GM20431 (cell line): ENCODE measurements around the gene SMAD3.
"Not testable (repeated sequence)": the region's sequence is repeated elsewhere in the genome, so short reads cannot be mapped to it uniquely, and the experiment has no call there.

Source experiments
- in situ Hi-C: fragments of 300-500 bp; cut with MseI, MboI; formaldehyde crosslinking; loops from one replicate; pipeline ENCODE4 v1.15.0; 2020; ENCODE audit warnings: low sequenced_read_pairs; ENCODE audit not compliant: unreplicated experiment

SMAD3 gene

DNA sequence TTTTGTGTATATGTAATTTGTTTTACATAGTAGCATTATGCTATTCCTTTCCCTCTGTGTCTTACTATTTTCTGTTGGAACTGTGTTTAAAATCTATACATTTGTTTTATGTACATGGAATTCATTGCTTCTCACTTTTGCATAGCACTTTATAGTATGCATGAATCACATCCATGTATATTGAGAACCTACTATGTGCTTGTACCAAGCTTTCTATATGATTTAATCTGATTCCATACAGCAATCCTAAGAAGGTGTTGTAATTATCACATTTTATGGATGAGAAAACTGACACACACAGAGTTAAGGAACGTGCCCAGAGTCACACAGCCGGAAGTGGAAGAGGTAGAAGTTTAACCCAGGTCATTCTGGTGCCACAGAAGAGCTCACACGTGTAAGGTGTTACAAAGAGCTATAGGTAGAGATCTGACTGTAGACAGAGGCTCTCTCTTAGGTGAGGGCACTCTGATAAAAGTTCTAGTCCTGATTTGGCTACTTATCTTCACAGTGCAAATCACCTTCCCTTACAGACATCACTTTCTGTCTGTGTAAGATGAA is 3.5 kb upstream of the SMAD3 start:
- in situ Hi-C loops: no loop called here

DNA sequence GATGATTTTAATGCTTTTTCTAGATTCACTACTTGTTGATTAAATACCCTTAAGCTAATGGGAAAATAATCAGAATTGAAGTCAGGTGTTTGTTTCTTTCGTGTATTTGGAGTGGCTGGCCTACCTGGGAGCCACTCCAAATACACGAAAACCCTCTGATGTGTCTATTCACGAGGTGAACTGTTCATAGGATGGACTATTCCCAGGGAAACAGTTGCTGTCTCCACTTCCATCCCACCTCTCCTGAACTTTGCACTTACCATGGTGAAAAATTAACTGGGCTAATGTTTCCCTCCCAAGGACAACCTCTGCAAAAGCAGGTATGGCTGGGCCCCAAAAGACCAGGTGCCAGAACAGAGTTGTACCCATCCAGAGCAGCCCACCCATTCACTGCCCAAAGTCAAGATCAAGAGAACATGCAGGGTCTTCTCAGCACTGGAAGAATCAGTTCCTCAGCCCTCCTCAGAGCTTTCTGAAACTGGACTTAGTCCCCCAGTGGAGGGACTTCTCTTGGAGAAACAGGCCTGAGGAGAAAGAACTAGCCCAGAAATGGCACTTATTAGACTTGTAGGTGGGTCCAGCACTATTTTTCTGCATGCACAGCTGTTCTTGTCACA is 2.9 kb upstream of the SMAD3 start:
- in situ Hi-C loops: no loop called here

DNA sequence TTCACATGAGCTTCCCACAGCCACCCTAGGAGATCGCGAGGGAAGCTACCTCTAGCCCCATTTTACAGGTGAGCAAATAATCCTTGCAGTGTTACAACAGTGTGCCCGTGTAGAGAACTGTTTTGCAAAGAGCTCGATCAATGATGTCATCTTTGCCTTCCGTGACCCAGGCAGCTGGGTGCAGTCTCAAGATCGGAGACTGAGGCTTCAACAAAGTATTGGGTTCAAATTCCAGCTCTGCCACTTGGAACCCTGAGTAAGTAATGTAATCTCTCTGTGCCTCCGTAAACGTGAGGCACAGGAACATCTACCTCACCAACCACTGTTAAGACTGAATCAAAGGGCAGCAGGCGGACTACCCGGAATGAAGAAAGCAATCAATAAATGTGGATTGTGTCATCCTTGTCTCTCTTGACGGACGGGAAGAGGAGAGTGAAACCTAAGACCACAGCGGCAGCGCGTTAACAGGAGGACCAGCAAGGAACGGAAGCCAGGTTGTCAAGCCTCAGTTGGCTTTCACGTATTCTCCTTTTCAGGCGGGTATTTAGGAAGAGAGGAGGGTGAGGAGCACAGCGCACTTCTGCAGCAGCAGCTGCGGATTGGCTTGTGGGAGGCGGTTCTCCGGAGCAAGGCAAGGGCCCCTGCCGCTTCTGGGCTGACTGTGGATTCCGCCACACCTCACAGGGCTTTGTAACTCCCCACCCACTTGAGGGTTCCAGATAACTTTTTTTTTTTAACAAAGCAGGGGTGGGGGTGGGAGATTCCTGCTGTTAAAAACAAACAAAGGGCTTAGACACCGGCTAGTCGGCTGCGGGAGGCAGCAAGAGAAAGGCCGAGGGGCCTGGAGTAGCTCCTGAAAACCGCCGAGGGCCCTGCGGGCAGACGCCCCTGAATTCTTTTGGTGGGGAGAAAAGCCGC is 1.5 kb upstream of the SMAD3 start:
- in situ Hi-C loops: no loop called here

DNA sequence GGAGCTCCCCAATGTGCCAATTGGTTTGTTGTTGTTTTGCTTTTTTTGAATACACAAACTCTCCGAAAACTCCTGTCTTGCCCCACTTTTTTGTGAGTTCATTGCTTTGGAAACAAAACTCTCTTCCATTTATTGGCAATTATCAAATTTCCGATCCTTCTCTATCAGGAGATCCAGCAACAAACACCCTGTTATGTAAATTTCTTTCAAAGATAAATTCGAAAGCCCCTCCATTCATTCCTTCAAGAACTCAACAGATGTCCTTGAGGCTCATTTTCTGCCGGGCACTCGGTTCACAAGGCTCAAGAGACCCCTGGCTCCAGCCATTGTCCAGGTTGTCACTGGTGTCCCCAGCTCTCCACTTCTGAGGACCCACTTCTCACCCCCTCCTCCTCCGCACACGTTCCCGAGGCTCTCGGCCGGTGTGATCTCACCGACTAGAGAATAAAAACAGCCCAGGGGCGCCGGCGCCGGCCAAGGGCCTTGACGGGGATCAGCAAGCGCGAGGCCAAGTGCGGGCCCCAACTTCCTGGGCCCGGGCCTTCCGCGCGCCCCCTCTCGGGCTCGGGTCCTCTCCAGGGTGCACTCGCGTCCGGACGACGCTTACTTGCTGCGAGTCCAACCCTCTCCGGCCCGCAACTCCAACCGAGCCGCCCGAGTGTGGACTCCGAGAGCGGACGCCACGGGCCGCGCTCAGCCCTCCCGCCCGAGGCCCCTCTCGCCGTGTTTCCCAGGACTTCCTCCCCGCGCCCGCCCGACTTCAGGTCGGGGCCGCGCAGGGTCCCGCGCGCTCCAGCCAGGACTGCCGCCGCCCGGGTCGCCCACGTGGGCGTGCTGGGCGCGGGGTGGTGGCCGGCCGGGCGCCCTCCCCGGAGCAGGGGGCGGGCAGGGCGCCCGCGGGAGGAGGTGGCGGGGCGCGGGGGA is 533 bp upstream of the SMAD3 start:
- in situ Hi-C loops: no loop called here

DNA sequence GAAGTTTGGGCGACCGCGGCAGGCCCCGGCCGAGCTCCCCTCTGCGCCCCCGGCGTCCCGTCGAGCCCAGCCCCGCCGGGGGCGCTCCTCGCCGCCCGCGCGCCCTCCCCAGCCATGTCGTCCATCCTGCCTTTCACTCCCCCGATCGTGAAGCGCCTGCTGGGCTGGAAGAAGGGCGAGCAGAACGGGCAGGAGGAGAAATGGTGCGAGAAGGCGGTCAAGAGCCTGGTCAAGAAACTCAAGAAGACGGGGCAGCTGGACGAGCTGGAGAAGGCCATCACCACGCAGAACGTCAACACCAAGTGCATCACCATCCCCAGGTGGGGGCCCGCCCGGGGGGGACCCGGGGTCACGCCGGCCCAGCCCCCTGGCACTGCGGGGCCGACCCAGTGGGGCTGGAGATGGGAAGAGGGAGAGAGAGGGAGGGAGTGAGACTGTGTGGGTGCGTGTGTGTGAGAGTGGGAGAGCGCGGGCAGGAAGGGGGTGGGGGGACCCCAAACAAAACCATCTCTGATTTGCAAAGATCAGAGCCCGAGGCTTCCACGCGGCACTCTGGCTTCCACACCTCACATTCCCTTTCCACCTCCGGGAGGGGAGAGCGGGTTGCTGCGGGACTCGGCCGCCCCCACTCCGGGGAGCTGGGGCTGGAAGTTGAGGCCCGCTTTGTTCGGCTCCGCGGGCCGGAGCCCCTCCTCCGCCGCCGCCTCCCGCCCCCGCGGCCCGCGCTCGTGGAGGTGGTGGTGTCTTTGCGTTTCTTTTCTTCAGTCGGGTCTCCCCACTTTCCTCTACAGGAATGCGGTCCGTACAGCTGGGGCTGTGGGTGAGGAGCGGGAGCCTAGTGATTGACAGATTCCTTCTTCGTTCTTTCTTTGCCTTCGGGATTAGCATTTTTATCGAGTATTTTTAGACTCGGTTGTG is 898 bp downstream of the SMAD3 start:
- in situ Hi-C loops: no loop called here

DNA sequence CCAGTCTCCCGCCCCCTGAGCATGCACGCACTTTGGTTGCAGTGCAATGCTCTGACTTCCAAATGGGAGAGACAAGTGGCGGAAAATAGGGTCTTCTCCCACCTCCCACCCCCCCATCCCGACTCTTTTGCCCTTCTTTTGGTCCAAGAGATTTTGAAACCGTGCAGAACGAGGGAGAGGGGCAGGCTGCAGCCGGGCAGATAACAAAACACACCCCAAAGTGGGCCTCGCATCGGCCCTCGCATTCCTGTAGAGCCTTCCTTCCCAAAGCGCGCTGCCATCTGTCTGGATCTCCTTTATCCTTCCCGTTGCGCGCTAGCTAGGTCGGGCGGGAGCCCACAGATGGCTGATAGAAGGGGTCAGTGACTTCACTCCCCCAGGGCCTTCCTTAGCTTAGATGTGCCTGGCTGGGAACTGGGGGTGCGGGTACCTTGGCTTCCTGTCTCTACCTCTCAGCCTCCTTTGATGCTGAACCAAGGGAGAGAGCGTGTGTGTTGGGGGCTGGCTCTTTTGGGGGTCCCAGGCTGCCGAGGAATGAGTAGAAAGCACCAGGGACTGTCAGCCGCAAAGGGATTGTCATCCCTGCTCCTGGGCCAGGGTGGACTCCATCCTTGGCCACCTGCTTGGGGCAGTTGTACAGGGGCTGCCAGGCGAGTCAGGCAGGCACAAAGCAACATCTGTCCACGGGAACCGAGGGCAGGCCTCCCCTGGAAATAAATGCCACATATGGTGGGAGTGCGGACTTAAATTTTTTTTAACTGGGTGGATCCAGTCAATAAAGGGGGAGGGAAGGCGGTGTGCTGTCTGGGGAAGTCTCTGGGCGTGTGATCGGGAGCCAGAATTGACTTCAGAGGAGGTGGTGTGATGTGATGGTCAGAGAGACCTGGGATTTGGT is 1.8 kb downstream of the SMAD3 start:
- in situ Hi-C loops: no loop called here

DNA sequence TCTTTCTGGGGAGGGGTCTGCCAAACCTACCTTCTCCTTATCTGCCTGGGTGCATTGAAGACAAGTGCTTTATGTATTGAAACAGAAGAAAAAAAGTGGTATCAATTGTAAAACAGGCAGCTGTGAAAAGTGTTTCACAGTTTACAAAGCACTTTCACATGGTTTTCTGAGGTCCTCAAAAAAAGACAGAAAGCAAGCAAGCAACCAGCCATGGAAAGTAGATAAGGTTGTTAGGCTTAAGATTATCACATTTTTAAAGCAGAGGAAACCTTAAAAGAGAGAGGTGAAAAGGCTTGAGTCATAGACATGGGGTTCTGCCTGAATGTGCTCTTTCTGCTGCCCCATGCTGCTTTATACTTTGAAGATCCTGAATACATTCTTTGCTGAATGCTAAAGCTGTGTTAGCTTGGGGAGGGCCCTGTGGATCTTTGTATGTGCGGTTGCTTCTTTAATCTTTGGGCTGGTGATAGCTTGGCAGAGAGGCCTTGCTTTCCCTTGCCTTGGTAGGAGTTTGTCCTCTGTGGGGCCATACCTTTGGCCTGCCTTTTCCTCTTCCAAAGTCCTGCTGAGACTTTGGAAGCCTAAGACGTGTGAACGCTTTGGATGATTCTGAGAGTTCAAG is 2.6 kb downstream of the SMAD3 start:
- in situ Hi-C loops: no loop called here

DNA sequence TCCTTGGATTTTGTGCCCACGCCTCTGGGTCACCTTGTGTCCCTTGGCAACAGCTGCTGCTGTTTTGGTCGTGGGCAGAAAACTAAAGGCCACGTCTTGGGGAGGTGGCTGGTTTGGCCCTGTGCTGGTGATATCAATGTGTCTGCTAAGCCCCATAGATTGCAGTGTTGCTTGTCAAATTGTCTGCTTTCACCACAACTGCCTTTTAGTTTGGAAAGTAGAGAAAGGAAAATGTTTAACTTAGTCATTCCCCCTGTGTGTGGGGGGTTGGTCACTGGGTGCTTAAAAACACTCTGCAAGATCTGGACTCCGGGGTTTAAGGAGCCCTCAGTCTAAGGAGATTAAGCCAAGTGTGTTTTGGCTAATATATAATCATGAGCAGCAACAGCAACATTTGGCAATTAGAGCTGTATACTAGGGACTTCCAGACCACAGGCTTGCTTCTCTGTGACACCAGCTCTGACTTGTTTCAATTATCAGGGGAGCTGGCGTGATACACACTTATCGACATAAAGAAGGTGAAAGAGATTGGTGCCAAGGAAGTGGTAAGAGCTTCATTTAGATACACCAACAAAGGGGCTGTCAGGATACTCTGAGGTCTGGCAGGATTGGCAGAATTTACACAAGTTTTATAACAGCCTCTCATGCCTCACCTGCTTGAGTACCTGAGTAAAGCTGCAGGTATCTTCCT is 3.5 kb downstream of the SMAD3 start:
- in situ Hi-C loops: no loop called here

DNA sequence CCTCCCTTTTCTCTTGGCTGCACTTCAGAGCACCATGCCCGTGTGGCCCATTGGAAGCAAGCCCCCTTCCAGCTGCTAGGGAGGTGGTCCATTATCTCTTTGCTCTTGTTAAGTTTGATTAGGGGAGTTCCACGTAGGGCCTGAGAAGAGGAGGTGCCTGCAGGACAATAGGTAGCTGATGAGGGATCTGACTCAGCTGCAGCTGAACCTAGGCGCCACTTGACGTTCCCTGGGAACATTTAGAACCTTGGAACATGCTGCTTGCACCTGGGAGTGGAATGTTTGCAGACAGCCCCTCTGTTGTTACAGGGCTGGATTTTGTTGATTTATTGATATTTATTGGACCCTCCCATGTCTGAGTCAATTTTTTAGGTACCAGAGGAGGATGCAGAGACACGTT is 4.7 kb downstream of the SMAD3 start:
- in situ Hi-C loops: no loop called here

DNA sequence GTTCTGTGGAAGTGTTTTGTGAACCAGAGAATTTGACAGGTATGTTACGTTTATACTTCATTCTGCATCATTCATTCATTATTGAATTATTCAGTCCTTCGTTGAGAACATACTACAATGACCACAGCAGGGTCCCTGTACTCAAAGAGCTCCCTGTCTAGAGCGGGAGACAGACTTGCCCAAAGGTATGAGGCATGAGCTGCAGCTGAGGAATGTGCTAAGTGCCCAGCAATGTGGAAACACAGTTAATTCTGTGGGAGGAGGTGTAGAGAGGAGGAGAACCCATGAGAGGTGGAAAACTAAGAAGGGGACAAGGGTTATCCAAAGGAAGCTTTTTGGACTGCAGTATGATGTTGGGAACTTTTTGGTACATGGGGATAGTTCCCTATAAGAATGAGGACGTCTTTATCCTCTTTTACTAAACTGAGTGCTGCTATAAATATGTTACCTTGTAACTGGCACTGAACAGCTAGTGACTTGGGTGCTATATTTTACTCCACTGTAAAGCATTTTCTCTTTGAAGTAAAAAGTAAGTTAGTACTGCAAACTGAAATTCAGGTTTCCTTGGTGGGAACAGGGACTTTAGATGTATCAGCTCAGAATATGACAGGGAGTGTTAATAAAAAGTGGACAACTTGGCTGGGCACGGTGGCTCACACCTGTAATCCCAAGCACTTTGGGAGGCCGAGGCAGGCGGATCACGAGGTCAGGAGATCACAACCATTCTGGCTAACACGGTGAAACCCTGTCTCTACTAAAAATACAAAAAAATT is 5.7 kb downstream of the SMAD3 start:
- in situ Hi-C loops: no loop called here

DNA sequence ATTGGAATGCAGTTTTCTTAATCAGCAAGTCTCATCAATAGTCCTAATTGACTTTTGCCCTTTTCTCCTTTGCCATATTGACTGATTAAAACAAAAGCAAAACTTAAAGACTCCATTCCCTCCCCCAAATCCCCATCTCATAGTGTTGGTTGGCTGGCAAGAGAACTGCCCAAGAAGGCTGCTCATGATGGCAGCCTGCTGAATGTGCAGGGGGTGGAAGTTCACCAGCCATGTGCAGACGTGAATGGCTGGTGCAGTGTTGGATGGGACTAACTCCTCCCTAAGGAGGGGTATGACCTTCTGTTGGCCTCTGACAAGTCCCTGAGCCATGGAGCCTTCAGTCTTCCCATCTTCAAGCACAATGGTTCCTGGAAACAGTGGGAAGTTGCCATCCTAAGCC is 7.0 kb downstream of the SMAD3 start:
- in situ Hi-C loops: no loop called here

DNA sequence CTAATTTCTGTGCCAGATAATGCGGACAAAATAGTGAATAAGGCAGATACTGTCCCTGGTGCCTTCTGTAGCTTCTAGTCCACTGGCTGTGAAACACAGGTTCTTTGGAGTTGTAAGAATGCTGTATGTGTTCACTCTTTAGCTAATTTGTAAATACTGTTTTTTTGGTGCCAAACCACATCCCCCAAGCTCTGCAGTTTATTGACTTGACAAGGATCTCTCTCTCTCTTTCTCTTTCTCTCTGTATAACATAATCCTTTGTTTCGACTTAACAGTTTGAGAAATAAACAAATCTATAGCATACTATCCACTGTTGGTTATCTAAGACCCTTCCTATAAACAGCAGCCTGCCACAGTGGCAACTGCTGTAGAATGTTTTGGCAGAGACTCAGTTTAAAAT is 7.6 kb downstream of the SMAD3 start:
- in situ Hi-C loops: no loop called here

DNA sequence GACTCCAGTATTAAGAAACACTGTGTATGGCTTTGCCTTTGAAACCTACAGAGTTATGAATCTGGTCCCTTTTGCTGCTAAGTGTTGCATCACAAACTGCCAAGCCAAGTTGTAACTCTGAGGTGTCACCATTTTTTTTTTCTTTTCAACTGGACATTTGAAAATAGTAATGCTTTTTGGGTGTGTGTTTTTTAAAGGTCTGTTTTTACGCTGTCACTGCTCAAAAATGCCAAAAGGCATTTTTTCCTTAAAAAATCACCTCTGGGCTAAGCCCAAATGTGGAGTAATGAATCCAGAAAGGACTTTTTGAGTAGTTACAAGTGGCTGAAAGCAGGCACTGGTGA is 9.5 kb downstream of the SMAD3 start:
- in situ Hi-C loops: no loop called here

DNA sequence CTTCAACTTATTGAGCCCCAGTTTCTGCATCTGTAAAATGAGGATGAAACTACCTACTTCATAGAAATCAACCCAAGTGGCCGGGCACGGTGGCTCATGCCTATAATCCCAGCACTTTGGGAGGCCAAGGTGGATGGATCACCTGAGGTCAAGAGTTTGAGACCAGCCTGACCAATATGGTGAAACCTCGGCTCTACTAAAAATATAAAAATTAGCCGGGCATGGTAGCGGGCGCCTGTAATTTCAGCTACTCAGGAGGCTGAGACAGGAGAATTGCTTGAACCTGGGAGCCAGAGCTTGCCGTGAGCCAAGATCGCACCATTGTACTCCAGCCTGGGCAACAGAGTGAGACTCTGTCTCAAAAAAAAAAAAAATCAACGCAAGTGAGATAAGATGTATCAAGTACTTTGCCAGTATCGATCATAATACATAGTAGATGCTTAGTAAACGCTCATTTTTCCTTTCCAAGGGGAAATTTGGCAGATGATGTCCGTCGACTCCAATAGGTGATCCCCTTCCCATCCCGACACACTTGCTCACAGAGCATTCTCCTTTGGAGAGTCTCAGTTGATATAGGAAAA is 10.2 kb downstream of the SMAD3 start:
- in situ Hi-C loops: not testable (repeated sequence)

DNA sequence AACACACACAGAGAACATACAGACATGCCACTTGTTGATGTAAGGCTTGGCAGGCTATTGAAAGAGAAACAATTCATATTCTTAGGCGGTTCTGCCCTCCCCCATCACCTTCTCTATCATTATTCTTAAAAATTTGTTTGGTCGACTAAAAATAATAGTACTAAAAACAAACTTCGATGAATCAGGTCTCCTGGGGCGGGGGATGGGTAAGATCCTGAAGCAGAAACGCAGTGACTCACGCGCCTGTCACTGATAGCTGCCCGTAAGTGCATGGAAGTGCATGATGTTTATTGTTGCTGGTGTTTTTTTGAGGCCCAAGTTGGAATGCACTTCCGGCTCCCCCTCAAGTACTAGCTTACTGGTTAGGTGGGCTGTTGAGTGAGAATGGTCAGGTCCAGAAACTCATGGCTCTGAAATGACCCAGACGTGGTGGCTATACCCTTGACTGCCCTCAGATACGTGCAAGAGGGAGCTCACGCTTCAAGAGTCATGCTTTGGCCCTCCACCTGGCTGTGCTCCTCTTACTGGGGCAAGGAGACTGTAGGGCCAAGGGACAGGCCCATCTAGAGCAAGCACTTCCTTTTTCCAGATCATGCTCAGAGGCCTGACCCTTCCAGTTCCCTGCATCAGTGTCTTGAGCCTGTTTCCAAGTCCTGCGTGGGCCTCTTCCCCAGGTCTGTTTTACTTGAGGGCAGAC is 10.9 kb downstream of the SMAD3 start:
- in situ Hi-C loops: no loop called here
